HL-60 (cell line): ENCODE results near the gene CDKN2D.

Experiments
- DNase-seq, 2 experiments: peaks; one replicate each; pipeline ENCODE4 v3.0.0-alpha.2; 2010 to 2020; ENCODE audit warnings: low read depth in 1 of 2, low spot score in 1 of 2
- H3K27ac ChIP-seq: fragments of 250-450 bp; sonication (Bioruptor Pico); replicated peaks from 2 replicates; pipeline ENCODE4 v1.5.1; 2020; ENCODE audit warnings: mild to moderate bottlenecking, moderate library complexity
- H3K27me3 ChIP-seq: fragments of 250-450 bp; sonication (Bioruptor Pico); 2 replicates; pipeline ENCODE4 v1.5.1; 2021; ENCODE audit warnings: mild to moderate bottlenecking, moderate library complexity; ENCODE audit not compliant: insufficient read depth, poor library complexity, severe bottlenecking
- H3K4me3 ChIP-seq: replicated peaks from 2 replicates; pipeline ENCODE4 v1.5.1; 2011; ENCODE audit warnings: mild to moderate bottlenecking, control low read depth, low read length; ENCODE audit not compliant: insufficient read depth
- CTCF ChIP-seq: IDR thresholded peaks from one replicate; pipeline ENCODE4 v1.5.1; 2011; ENCODE audit warnings: low read length, control low read depth, inconsistent platforms; ENCODE audit not compliant: insufficient read depth
- GABPA ChIP-seq: IDR thresholded peaks from 2 replicates; pipeline ENCODE4 v1.6.1; 2012; ENCODE audit warnings: low read depth
- POLR2AphosphoS5 ChIP-seq: IDR thresholded peaks from 2 replicates; pipeline ENCODE4 v1.6.1; 2012; ENCODE audit warnings: low read depth
- REST ChIP-seq: IDR thresholded peaks from 2 replicates; pipeline ENCODE4 v1.6.1; 2012; ENCODE audit warnings: low read depth; ENCODE audit not compliant: insufficient replicate concordance
- SPI1 ChIP-seq: IDR thresholded peaks from 2 replicates; pipeline ENCODE4 v1.6.1; 2012; ENCODE audit warnings: low read depth, mild to moderate bottlenecking, borderline replicate concordance

The CDKN2D gene

GRCh38 chr19:10603084-10603872 lies 34.5 kb upstream of the CDKN2D start:
- H3K27me3 ChIP-seq: no peaks in the 10 kb centered on the region
- peak overlapping the region; percentile 79 for H3K27ac ChIP-seq
- peak; percentile 35 to 42 for DNase-seq
- H3K4me3 ChIP-seq: peak overlapping the region; percentile 97
- no peak for TF ChIP-seq CTCF
- no peak for TF ChIP-seq POLR2AphosphoS5
- no peak for TF ChIP-seq GABPA
- no peak for TF ChIP-seq REST
- TF ChIP-seq SPI1: no peak

GRCh38 chr19:10602330-10603083 lies 33.7 kb upstream of the CDKN2D start:
- H3K27me3 ChIP-seq: no peaks in the 10 kb centered on the region
- H3K4me3 ChIP-seq: peak overlapping the region; percentile 97
- H3K27ac ChIP-seq: peak overlapping the region; percentile 79
- peak; percentile 51 to 67 for DNase-seq
- TF ChIP-seq REST (no peak), SPI1 (no peak), CTCF (no peak), POLR2AphosphoS5 (no peak), GABPA (no peak)

- no peak for DNase-seq
- H3K27ac ChIP-seq: no peak overlapping the region
- H3K27me3 ChIP-seq: no peaks in the 10 kb centered on the region
- TF ChIP-seq REST (no peak), SPI1 (no peak), POLR2AphosphoS5 (no peak), CTCF (no peak), GABPA (no peak)
- peak overlapping the region; percentile 15; the same call in 1 of the 2 replicates for H3K4me3 ChIP-seq
Observed at GRCh38 chr19:10601999-10602329, 33.2 kb upstream of the CDKN2D start.
